HEK293 (cell line): ENCODE data around the gene CLCN1.

ENCODE experiments used
- CTCF ChIA-PET: fragments of 350-600 bp; formaldehyde crosslinking; extraction: SDS; loops from one replicate; lab custom pipeline; 2021; ENCODE audit warnings: antibody characterized with exemption; lab: Yijun Ruan, JAX
- POLR2A ChIA-PET: fragments of 300-600 bp; formaldehyde crosslinking; extraction: SDS; loops from one replicate; lab custom pipeline; 2020; ENCODE audit warnings: antibody characterized with exemption, inconsistent platforms; lab: Yijun Ruan, JAX
- H3K27ac ChIP-seq: fragments of 200-500 bp; sonication (Bioruptor generic); 2 replicates; pipeline ENCODE4 v1.5.1; 2014; ENCODE audit warnings: low read depth, low read length, control low read depth, inconsistent platforms; ENCODE audit errors: extremely low read depth
- H3K36me3 ChIP-seq, 2 experiments: fragments of 200-500 bp in 1 of 2; sonication (Bioruptor generic) in 1 of 2; 1 replicate in 1 of 2; 2 replicates in 1 of 2; pipeline ENCODE4 v1.5.1; 2014 to 2017; ENCODE audit warnings: inconsistent platforms in 2 of 2, low read length in 2 of 2; ENCODE audit not compliant: control insufficient read depth in 2 of 2, insufficient read depth in 1 of 2
- H3K4me1 ChIP-seq: fragments of 200-500 bp; sonication (Bioruptor generic); 2 replicates; pipeline ENCODE4 v1.5.1; 2014; ENCODE audit warnings: mild to moderate bottlenecking, low read length, inconsistent platforms; ENCODE audit not compliant: control insufficient read depth, insufficient read depth
- H3K4me3 ChIP-seq: 2 replicates; pipeline ENCODE4 v1.5.1; 2011; ENCODE audit warnings: low read depth, mild to moderate bottlenecking, control low read depth, low read length, moderate library complexity
- H3K9me3 ChIP-seq: fragments of 200-500 bp; sonication (Bioruptor generic); 2 replicates; pipeline ENCODE4 v1.5.1; 2014; ENCODE audit warnings: low read depth, low read length, inconsistent platforms; ENCODE audit not compliant: control insufficient read depth, insufficient read depth
- GLIS1 ChIP-seq: fragments of 450-650 bp; formaldehyde crosslinking; IDR thresholded peaks from 2 replicates; pipeline ENCODE4 v1.5.1; 2016; ENCODE audit warnings: missing biosample characterization, missing genetic modification characterization
- HOXC10 ChIP-seq: sonication (generic); formaldehyde crosslinking; IDR thresholded peaks from 2 replicates; pipeline ENCODE4 v1.8.1; 2023; ENCODE audit warnings: mild to moderate bottlenecking, missing genetic modification reagents
- PRDM2 ChIP-seq: fragments of 450-650 bp; formaldehyde crosslinking; IDR thresholded peaks from 2 replicates; pipeline ENCODE4 v1.5.1; 2016; ENCODE audit warnings: missing biosample characterization, missing genetic modification characterization, borderline replicate concordance
- PRDM6 ChIP-seq: fragments of 450-650 bp; formaldehyde crosslinking; IDR thresholded peaks from 2 replicates; pipeline ENCODE4 v1.5.1; 2017; ENCODE audit warnings: missing biosample characterization, missing genetic modification characterization
- RBAK ChIP-seq: fragments of 450-650 bp; formaldehyde crosslinking; IDR thresholded peaks from 2 replicates; pipeline ENCODE4 v1.5.1; 2016; ENCODE audit warnings: missing biosample characterization, missing genetic modification characterization
- SP7 ChIP-seq: fragments of 450-650 bp; formaldehyde crosslinking; IDR thresholded peaks from 2 replicates; pipeline ENCODE4 v1.5.1; 2016; ENCODE audit warnings: missing biosample characterization, missing genetic modification characterization
- ZBTB6 ChIP-seq: fragments of 450-650 bp; formaldehyde crosslinking; IDR thresholded peaks from 2 replicates; pipeline ENCODE4 v1.5.1; 2017; ENCODE audit warnings: missing biosample characterization, missing genetic modification characterization
- ZBTB7A ChIP-seq: fragments of 450-650 bp; formaldehyde crosslinking; IDR thresholded peaks from 2 replicates; pipeline ENCODE4 v1.5.1; 2016; ENCODE audit warnings: low read depth, missing biosample characterization, missing genetic modification characterization
- ZBTB8A ChIP-seq: fragments of 450-650 bp; formaldehyde crosslinking; IDR thresholded peaks from 2 replicates; pipeline ENCODE4 v1.5.1; 2016; ENCODE audit warnings: missing biosample characterization, missing genetic modification characterization
- ZIC2 ChIP-seq: fragments of 450-650 bp; formaldehyde crosslinking; IDR thresholded peaks from 2 replicates; pipeline ENCODE4 v1.5.1; 2016; ENCODE audit warnings: missing biosample characterization, missing genetic modification characterization
- ZNF114 ChIP-seq: fragments of 450-650 bp; formaldehyde crosslinking; IDR thresholded peaks from 2 replicates; pipeline ENCODE4 v1.5.0; 2017; ENCODE audit warnings: missing biosample characterization, missing genetic modification characterization
- ZNF175 ChIP-seq: fragments of 450-650 bp; formaldehyde crosslinking; IDR thresholded peaks from 2 replicates; pipeline ENCODE4 v1.5.1; 2016; ENCODE audit warnings: missing biosample characterization, missing genetic modification characterization
- ZNF335 ChIP-seq: fragments of 450-650 bp; formaldehyde crosslinking; conservative IDR thresholded peaks from 2 replicates; pipeline ENCODE4 v1.5.1; 2016; ENCODE audit warnings: missing biosample characterization, missing genetic modification characterization
- ZNF585B ChIP-seq: fragments of 450-650 bp; formaldehyde crosslinking; IDR thresholded peaks from 2 replicates; pipeline ENCODE4 v1.5.1; 2016; ENCODE audit warnings: missing biosample characterization, missing genetic modification characterization
- TF ChIP-seq, protein P1 (sequence below): fragments of 450-650 bp; formaldehyde crosslinking; IDR thresholded peaks from 2 replicates; pipeline ENCODE4 v1.5.1; 2016; ENCODE audit warnings: missing biosample characterization, missing genetic modification characterization

Gene CLCN1

GRCh38 chr7:143360788-143361551 is 45.1 kb downstream of the CLCN1 start:
- CTCF ChIA-PET: interaction anchor here (0.7 to 1.5 kb wide), 3 partner anchors 16 to 146 kb away, joined by 4 to 6 read pairs (median 6); no protein-coding TSS in a partner anchor
- H3K27ac ChIP-seq: no peak overlapping the region
- POLR2A ChIA-PET: no interaction called here
- H3K4me1 ChIP-seq: no peaks in the 10 kb centered on the region
- TF ChIP-seq ZIC2: peak; percentile 48
- TF ChIP-seq, protein P1, sequence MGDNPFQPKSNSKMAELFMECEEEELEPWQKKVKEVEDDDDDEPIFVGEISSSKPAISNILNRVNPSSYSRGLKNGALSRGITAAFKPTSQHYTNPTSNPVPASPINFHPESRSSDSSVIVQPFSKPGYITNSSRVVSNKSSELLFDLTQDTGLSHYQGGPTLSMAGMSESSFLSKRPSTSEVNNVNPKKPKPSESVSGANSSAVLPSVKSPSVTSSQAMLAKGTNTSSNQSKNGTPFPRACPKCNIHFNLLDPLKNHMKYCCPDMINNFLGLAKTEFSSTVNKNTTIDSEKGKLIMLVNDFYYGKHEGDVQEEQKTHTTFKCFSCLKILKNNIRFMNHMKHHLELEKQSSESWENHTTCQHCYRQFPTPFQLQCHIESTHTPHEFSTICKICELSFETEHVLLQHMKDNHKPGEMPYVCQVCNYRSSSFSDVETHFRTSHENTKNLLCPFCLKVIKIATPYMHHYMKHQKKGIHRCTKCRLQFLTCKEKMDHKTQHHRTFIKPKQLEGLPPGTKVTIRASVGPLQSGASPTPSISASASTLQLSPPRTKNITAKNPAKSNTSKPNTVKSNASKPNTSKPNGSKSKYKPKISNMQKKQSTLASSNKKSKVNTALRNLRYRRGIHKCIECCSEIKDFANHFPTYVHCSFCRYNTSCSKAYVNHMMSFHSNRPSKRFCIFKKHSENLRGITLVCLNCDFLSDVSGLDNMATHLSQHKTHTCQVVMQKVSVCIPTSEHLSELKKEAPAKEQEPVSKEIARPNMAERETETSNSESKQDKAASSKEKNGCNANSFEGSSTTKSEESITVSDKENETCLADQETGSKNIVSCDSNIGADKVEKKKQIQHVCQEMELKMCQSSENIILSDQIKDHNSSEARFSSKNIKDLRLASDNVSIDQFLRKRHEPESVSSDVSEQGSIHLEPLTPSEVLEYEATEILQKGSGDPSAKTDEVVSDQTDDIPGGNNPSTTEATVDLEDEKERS: no peak
- no peak for TF ChIP-seq ZBTB7A (tag by site-specific recombination)
- TF ChIP-seq RBAK (tag by site-specific recombination): no peak
- TF ChIP-seq PRDM6 (tag by site-specific recombination): no peak
- TF ChIP-seq GLIS1: peak; percentile 71
- no peak for TF ChIP-seq ZBTB6 (tag by site-specific recombination)
- TF ChIP-seq PRDM2 (tag by site-specific recombination): no peak
- no peak for TF ChIP-seq HOXC10 (CRISPR knock-in tag)
- TF ChIP-seq ZNF114: no peak
- no peak for TF ChIP-seq ZNF585B
- no peak for TF ChIP-seq ZNF175 (tag by site-specific recombination)
- TF ChIP-seq SP7 (tag by site-specific recombination): peak; percentile 47; the same call in 1 of the 2 replicates
- TF ChIP-seq ZNF335 (tag by site-specific recombination): no peak
- TF ChIP-seq ZBTB8A (tag by site-specific recombination): no peak
- no peak overlapping the region for H3K4me3 ChIP-seq
- H3K9me3 ChIP-seq: no peaks in the 10 kb centered on the region
- peaks cover 0 to 22% of the 10 kb centered on the region in 2 experiments; a peak in 1 of 3 replicates for H3K36me3 ChIP-seq
